ENCODE measurements around the gene ANTXRL. TPM values are rescaled to one million over a fixed set of nuclear protein-coding genes. Genes with fewer than 3 reads are reported as not detected.
"Not testable (repeated sequence)": the region's sequence is repeated elsewhere in the genome, so short reads cannot be mapped to it uniquely, and the experiment has no call there.

The ANTXRL gene
- polyA plus RNA-seq, 3 donors = not detected

- DNase-seq (ENCODE audit: extremely low read depth in 1 of 11, low read depth in 9 of 11, low spot score in 4 of 11) = no peak
Observed at GRCh38 chr10:46301721-46302479, 15.1 kb downstream of the ANTXRL start.

GRCh38 chr10:46302765-46303352, 16.1 kb downstream of the ANTXRL start:
- DNase-seq (ENCODE audit: extremely low read depth in 1 of 11, low read depth in 9 of 11, low spot score in 4 of 11) = not testable (repeated sequence)

- no peak for DNase-seq (ENCODE audit: extremely low read depth in 1 of 11, low read depth in 9 of 11, low spot score in 4 of 11)
Observed at GRCh38 chr10:46304062-46304461, 17.3 kb downstream of the ANTXRL start.

GRCh38 chr10:46304671-46305070, 17.9 kb downstream of the ANTXRL start:
- not testable (repeated sequence) for DNase-seq (ENCODE audit: extremely low read depth in 1 of 11, low read depth in 9 of 11, low spot score in 4 of 11)

- no peak for DNase-seq (ENCODE audit: extremely low read depth in 1 of 11, low read depth in 9 of 11, low spot score in 4 of 11)
Observed at GRCh38 chr10:46305079-46305818, 18.5 kb downstream of the ANTXRL start.

- no peak for DNase-seq (ENCODE audit: extremely low read depth in 1 of 11, low read depth in 9 of 11, low spot score in 4 of 11)
Observed at GRCh38 chr10:46305986-46306385, 19.2 kb downstream of the ANTXRL start.

GRCh38 chr10:46306516-46307184, 19.9 kb downstream of the ANTXRL start:
- DNase-seq (ENCODE audit: extremely low read depth in 1 of 11, low read depth in 9 of 11, low spot score in 4 of 11) = no peak

GRCh38 chr10:46307281-46308112, 20.7 kb downstream of the ANTXRL start:
- DNase-seq (ENCODE audit: extremely low read depth in 1 of 11, low read depth in 9 of 11, low spot score in 4 of 11) = no peak

GRCh38 chr10:46308113-46308415, 21.3 kb downstream of the ANTXRL start:
- no peak for DNase-seq (ENCODE audit: extremely low read depth in 1 of 11, low read depth in 9 of 11, low spot score in 4 of 11)

GRCh38 chr10:46308666-46309450, 22.1 kb downstream of the ANTXRL start:
- DNase-seq (ENCODE audit: extremely low read depth in 1 of 11, low read depth in 9 of 11, low spot score in 4 of 11) = no peak

- no peak for DNase-seq (ENCODE audit: extremely low read depth in 1 of 11, low read depth in 9 of 11, low spot score in 4 of 11)
Observed at GRCh38 chr10:46309511-46310142, 22.8 kb downstream of the ANTXRL start.

- no peak for DNase-seq (ENCODE audit: extremely low read depth in 1 of 11, low read depth in 9 of 11, low spot score in 4 of 11)
Observed at GRCh38 chr10:46310143-46310514, 23.3 kb downstream of the ANTXRL start.

- DNase-seq (ENCODE audit: extremely low read depth in 1 of 11, low read depth in 9 of 11, low spot score in 4 of 11) = no peak
Observed at GRCh38 chr10:46310851-46311250, 24.1 kb downstream of the ANTXRL start.

GRCh38 chr10:46311501-46311951, 24.7 kb downstream of the ANTXRL start:
- DNase-seq (ENCODE audit: extremely low read depth in 1 of 11, low read depth in 9 of 11, low spot score in 4 of 11) = no peak

GRCh38 chr10:46311961-46312431, 25.2 kb downstream of the ANTXRL start:
- DNase-seq (ENCODE audit: extremely low read depth in 1 of 11, low read depth in 9 of 11, low spot score in 4 of 11) = not testable (repeated sequence)

GRCh38 chr10:46312953-46313352, 26.2 kb downstream of the ANTXRL start:
- DNase-seq (ENCODE audit: extremely low read depth in 1 of 11, low read depth in 9 of 11, low spot score in 4 of 11) = no peak

GRCh38 chr10:46314071-46314470, 27.3 kb downstream of the ANTXRL start:
- no peak for DNase-seq (ENCODE audit: extremely low read depth in 1 of 11, low read depth in 9 of 11, low spot score in 4 of 11)
